ENCODE measurements around the gene ATP8B1.

GRCh38 chr18:57651914-57652313 is 151.2 kb downstream of the ATP8B1 start:
- TF ChIP-seq CTCF (IDR thresholded peaks at IDR 0.05): no peak
- no peak for TF ChIP-seq POLR2A (IDR thresholded peaks at IDR 0.05)

Data from body of pancreas (tissue), 4 donors.